HepG2 (cell line): Measurements from ENCODE around the gene LAMA5. TPM values are rescaled to one million over a fixed set of nuclear protein-coding genes. Genes with fewer than 3 reads are reported as not detected.

ENCODE experiments used
- ATAC-seq: fragments of 200-7000 bp; cut with Tn5 transposase; 3 replicates; pipeline ENCODE4 v1.9.1; 2020; ENCODE audit warnings: mild to moderate bottlenecking, moderate library complexity
- BruUV-seq: library from RNA; stranded (reverse); fragments of 400-500 nt; replicated peaks from 2 replicates; lab custom pipeline; 2021; lab: Mats Ljungman, UMichigan
- CTCF ChIA-PET: fragments of 300-600 bp; formaldehyde crosslinking; extraction: SDS; loops from one replicate; lab custom pipeline; 2021; ENCODE audit warnings: low total read pairs, inconsistent platforms, low intra/inter-chr PET ratio; lab: Yijun Ruan, JAX
- POLR2A ChIA-PET: fragments of 350-600 bp; sonication (Branson Sonifier 250); formaldehyde crosslinking; loops from one replicate; lab custom pipeline; 2020; ENCODE audit warnings: antibody characterized with exemption, inconsistent platforms; lab: Yijun Ruan, JAX
- DNase-seq: peaks from one replicate; pipeline ENCODE4 v3.0.0-alpha.2; 2015; ENCODE audit warnings: low spot score
- FAIRE-seq: peaks from 3 replicates; lab custom pipeline; 2011; peaks lifted over from hg19 to GRCh38; lab: Jason Lieb, UNC
- H2AFZ ChIP-seq: one replicate; pipeline ENCODE4 v1.6.1; 2011; ENCODE audit warnings: low read length, inconsistent platforms
- H3K27ac ChIP-seq: fragments of 300-600 bp; 3 replicates; pipeline ENCODE4 v1.8.0; 2011; ENCODE audit warnings: mixed run types, mild to moderate bottlenecking, mixed read lengths, low read length, inconsistent platforms; ENCODE audit not compliant: insufficient read depth; ENCODE audit errors: extremely low read length
- H3K27me3 ChIP-seq, 2 experiments: fragments of 200-600 bp in 1 of 2; 2 replicates in 1 of 2; 3 replicates in 1 of 2; pipeline versions ENCODE4 v1.6.0 to v1.8.0; 2011; ENCODE audit warnings: low read length in 2 of 2, mild to moderate bottlenecking in 2 of 2, moderate library complexity in 2 of 2, inconsistent platforms in 1 of 2; ENCODE audit not compliant: insufficient read depth in 2 of 2, control insufficient read depth in 1 of 2
- H3K36me3 ChIP-seq, 2 experiments: fragments of 200-600 bp in 1 of 2; replicated peaks in 1 of 2; 2 replicates in 1 of 2; 3 replicates in 1 of 2; pipeline versions ENCODE4 v1.5.1 to v1.8.0; 2011; ENCODE audit warnings: low read length in 2 of 2, inconsistent platforms in 1 of 2; ENCODE audit not compliant: insufficient read depth in 2 of 2, control insufficient read depth in 1 of 2
- H3K4me1 ChIP-seq: 2 replicates; pipeline ENCODE4 v1.5.1; 2012; ENCODE audit warnings: low read length, inconsistent platforms; ENCODE audit not compliant: insufficient read depth
- H3K4me2 ChIP-seq: 2 replicates; pipeline ENCODE4 v1.6.0; 2011; ENCODE audit warnings: low read depth, low read length, inconsistent platforms
- H3K4me3 ChIP-seq, 3 experiments: fragments of 200-600 bp in 1 of 3; sonication (generic), shearing (Covaris generic) in 1 of 3; replicated peaks in 1 of 3; 2 replicates each; pipeline ENCODE4 v1.5.1; 2011 to 2016; ENCODE audit warnings: low read length in 3 of 3, inconsistent platforms in 2 of 3, low read depth in 2 of 3, mild to moderate bottlenecking in 2 of 3, control low read depth in 1 of 3, mixed read lengths in 1 of 3; ENCODE audit not compliant: insufficient read depth in 1 of 3
- H3K79me2 ChIP-seq: one replicate; pipeline ENCODE4 v1.6.1; 2011; ENCODE audit warnings: low read length, inconsistent platforms; ENCODE audit not compliant: insufficient read depth
- H3K9ac ChIP-seq: 2 replicates; pipeline ENCODE4 v1.6.0; 2011; ENCODE audit warnings: mild to moderate bottlenecking, low read depth, low read length, inconsistent platforms; ENCODE audit not compliant: insufficient read depth
- H3K9me3 ChIP-seq: 2 replicates; pipeline ENCODE4 v1.5.1; 2012; ENCODE audit warnings: mild to moderate bottlenecking, low read length
- H4K20me1 ChIP-seq: 2 replicates; pipeline ENCODE4 v1.6.0; 2011; ENCODE audit warnings: inconsistent platforms, mild to moderate bottlenecking, low read length, moderate library complexity; ENCODE audit not compliant: insufficient read depth
- AGO2 ChIP-seq: fragments of 200-400 bp; formaldehyde crosslinking; optimal IDR thresholded peaks from 2 replicates; pipeline ENCODE3; 2017; ENCODE audit warnings: mild to moderate bottlenecking, low read depth, low read length, moderate library complexity
- HNF4G ChIP-seq, 2 experiments: sonication (generic) in 1 of 2; formaldehyde crosslinking in 1 of 2; IDR thresholded peaks; 2 replicates each; pipeline versions ENCODE4 v1.4.0 to v1.6.1; 2011 to 2020; ENCODE audit warnings: borderline replicate concordance in 2 of 2, low read depth in 2 of 2, mild to moderate bottlenecking in 2 of 2, low read length in 1 of 2, missing genetic modification reagents in 1 of 2, moderate library complexity in 1 of 2
- HNRNPH1 ChIP-seq: fragments of 200-400 bp; formaldehyde crosslinking; optimal IDR thresholded peaks from 2 replicates; pipeline ENCODE3; 2017; ENCODE audit warnings: mild to moderate bottlenecking, low read depth, low read length
- JDP2 ChIP-seq: sonication (generic); formaldehyde crosslinking; IDR thresholded peaks from 2 replicates; pipeline ENCODE4 v1.8.1; 2022; ENCODE audit warnings: missing genetic modification reagents, borderline replicate concordance
- MTF1 ChIP-seq: sonication (generic); formaldehyde crosslinking; IDR thresholded peaks from 2 replicates; pipeline ENCODE4 v1.5.0; 2020; ENCODE audit warnings: missing genetic modification reagents
- MYNN ChIP-seq: sonication (generic); formaldehyde crosslinking; IDR thresholded peaks from 2 replicates; pipeline ENCODE4 v1.4.0; 2020; ENCODE audit warnings: mild to moderate bottlenecking, low read depth, missing genetic modification reagents
- RBFOX2 ChIP-seq: fragments of 200-400 bp; formaldehyde crosslinking; IDR thresholded peaks from 2 replicates; pipeline ENCODE4 v1.6.1; 2017; ENCODE audit warnings: low read depth, mild to moderate bottlenecking, low read length
- RBM39 ChIP-seq: fragments of 200-400 bp; formaldehyde crosslinking; IDR thresholded peaks from one replicate; pipeline ENCODE4 v1.6.1; 2018; ENCODE audit warnings: antibody characterized with exemption, mild to moderate bottlenecking, low read depth, low read length; ENCODE audit not compliant: poor library complexity, severe bottlenecking
- SOX5 ChIP-seq: IDR thresholded peaks from 2 replicates; pipeline ENCODE4 v1.6.1; 2016; ENCODE audit warnings: borderline replicate concordance
- STAT5B ChIP-seq: sonication (generic); formaldehyde crosslinking; IDR thresholded peaks from 2 replicates; pipeline ENCODE4 v1.4.0; 2020; ENCODE audit warnings: missing genetic modification reagents
- ZKSCAN8 ChIP-seq: IDR thresholded peaks from 2 replicates; pipeline ENCODE4 v1.6.1; 2016; ENCODE audit warnings: borderline replicate concordance, missing genetic modification reagents, missing compliant biosample characterization
- ZNF331 ChIP-seq: sonication (generic); formaldehyde crosslinking; IDR thresholded peaks from 2 replicates; pipeline ENCODE4 v1.4.0; 2020; ENCODE audit warnings: missing genetic modification reagents
- ZNF558 ChIP-seq: sonication (generic); formaldehyde crosslinking; IDR thresholded peaks from 2 replicates; pipeline ENCODE4 v1.9.0; 2022; ENCODE audit warnings: mild to moderate bottlenecking, missing genetic modification reagents, borderline replicate concordance
- ZNF644 ChIP-seq: IDR thresholded peaks from 2 replicates; pipeline ENCODE4 v1.6.1; 2016; ENCODE audit warnings: low read depth
- WGBS: methylation state at CpG from one replicate; pipeline ENCODE4 v1.1.6; 2017; ENCODE audit warnings: low lambda C conversion rate; 5-methylcytosine and 5-hydroxymethylcytosine counted together
- in situ Hi-C: cut with HindIII; loops from 2 replicates; pipeline ENCODE4 v1.10.0; 2017; ENCODE audit warnings: low pct_unique_long_range_greater_than_20kb; ENCODE audit not compliant: extremely low pct_ligation_motif_present
- intact Hi-C: fragments of 100-400 bp; cut with micrococcal nuclease; formaldehyde crosslinking; loops from one replicate; pipeline ENCODE4 v1.10.0; 2022; ENCODE audit not compliant: unreplicated experiment
- polyA plus RNA-seq, 8 experiments: library from polyadenylated mRNA; depleted of rRNA in 3 of 8; stranded (reverse) in 7 of 8; unstranded in 1 of 8; fragments of >200 nt; fragmentation: Illumina TruSeq in 4 of 8; extraction: Trizol in 4 of 8; gene quantifications; 2 replicates each; pipeline versions ENCODE4 v1.2.1 to v1.2.3, GENCODE V29; 2011 to 2016; ENCODE audit warnings: low read depth in 4 of 8, missing spikeins in 1 of 8, mixed read lengths in 1 of 8; ENCODE audit not compliant: insufficient read depth in 1 of 8
- total RNA-seq, 5 experiments: library from RNA; depleted of rRNA; stranded (reverse); fragments of >200 nt; fragmentation: Illumina TruSeq; extraction: Trizol; gene quantifications; 2 replicates each; pipeline ENCODE4 v1.2.3, GENCODE V29; 2016; ENCODE audit warnings: low read depth in 1 of 5
- TF ChIP-seq, protein P1 (sequence below): IDR thresholded peaks from 2 replicates; pipeline ENCODE4 v1.6.1; 2016
- TF ChIP-seq, protein P2 (sequence below): sonication (generic); formaldehyde crosslinking; IDR thresholded peaks from 2 replicates; pipeline ENCODE4 v1.5.0; 2020; ENCODE audit warnings: missing genetic modification reagents
- TF ChIP-seq, protein P3 (sequence below): sonication (generic); formaldehyde crosslinking; IDR thresholded peaks from 2 replicates; pipeline ENCODE4 v1.5.0; 2020; ENCODE audit warnings: mild to moderate bottlenecking, missing genetic modification reagents

Gene LAMA5
- total and polyA plus RNA-seq, 2 of the 13 experiments (the other 11 are each of a cell fraction or from before 2014, with no cell fraction given): 21.0 to 44.7 TPM

DNA sequence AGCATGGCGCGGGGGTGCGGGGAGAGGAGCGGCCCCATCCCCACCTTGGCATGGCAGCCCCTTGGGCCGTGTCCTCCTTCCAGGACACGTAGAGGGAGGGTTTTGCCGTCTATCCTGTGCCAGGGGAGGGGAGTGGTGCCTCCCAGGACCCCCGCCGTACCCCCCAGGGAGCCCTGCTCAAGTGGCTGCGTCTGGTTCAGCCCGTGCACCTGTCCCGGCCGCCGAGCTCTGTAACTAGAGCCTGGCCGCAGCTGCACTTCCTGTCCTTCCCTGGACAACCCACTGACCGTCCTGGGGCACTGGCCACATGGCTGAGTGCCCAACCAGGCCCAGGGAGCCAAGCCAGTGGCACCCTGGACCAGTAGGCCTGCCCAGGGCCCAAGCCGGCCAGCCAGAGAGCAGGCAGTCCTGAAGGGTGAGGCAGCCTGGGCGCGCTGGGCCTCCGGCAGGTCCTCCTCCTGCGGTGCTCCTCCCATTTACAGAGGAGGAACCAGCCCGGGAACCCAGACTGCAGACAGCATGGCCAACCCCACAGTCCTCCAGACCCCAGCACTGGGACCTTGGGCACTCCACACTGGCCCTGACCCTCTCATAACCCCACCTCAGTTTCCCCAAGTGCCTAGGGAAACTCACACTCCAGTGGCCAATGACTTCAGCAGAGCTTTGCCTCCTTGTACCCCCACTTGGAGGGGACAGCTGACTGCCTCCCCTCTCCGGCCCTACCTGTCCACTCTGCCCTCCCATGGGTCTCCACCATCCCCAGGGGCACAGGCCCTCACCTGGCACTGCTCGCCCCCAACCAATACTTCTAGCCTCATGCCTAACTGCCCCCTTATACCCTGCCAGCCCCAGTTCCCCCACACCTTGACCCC lies 8.7 kb downstream of the LAMA5 start (continued):
- peak; percentile 2 for TF ChIP-seq RBM39
- TF ChIP-seq RBFOX2: peak; percentile 60; the same call in 1 of the 2 replicates

DNA sequence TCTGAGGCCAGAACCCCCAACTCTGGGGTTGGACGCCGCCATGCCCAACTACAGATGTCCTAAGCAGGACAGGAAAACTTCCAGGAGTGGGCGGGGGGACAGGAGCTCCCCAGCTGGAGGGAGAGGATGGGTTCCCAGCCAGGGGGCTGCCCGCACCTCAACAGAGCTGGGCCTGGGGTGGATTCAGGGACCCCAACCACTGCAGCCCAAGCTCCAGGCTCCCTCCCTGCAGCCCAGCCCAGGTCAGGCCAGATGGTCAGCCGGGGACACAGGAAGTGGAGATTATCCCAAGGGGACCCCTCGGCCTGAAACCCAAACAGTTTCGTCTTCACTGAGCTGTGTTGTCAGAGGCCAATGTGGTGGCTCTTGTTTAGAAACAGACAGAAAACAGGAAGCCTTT lies 9.4 kb downstream of the LAMA5 start:
- no peak overlapping the region for H3K4me2 ChIP-seq
- no peak overlapping the region for H3K4me3 ChIP-seq
- WGBS: 100% methylated on average over 6 of the region's 7 CpGs
- no peaks in the 10 kb centered on the region for H3K27me3 ChIP-seq
- H3K4me1 ChIP-seq: peaks cover 61% of the 10 kb centered on the region
- DNase-seq (no peak), FAIRE-seq (no peak), ATAC-seq (no peak)
- no peak overlapping the region for H3K9ac ChIP-seq
- peaks cover 23% of the 10 kb centered on the region for H3K79me2 ChIP-seq
- peaks cover 25% of the 10 kb centered on the region; the same call in 1 of the 2 replicates for H4K20me1 ChIP-seq
- H2AFZ ChIP-seq: no peak overlapping the region
- CTCF ChIA-PET: no interaction called here
- intact Hi-C loops (no loop called here), in situ Hi-C loops (no loop called here)
- BruUV-seq: no TSS peak
- H3K9me3 ChIP-seq: no peaks in the 10 kb centered on the region
- H3K27ac ChIP-seq: no peak overlapping the region
- H3K36me3 ChIP-seq: peaks cover 32 to 36% of the 10 kb centered on the region in 2 experiments
- POLR2A ChIA-PET: interaction anchor here (1.7 to 5.1 kb wide), 2 partner anchors 10 to 18 kb away, joined by 4 to 78 read pairs; partner anchors contain the start of gene LAMA5
- TF ChIP-seq HNF4G (IDR thresholded peaks at IDR 0.05; ENCODE audit: borderline replicate concordance, low read depth, low read length) (no peak), HNF4G (CRISPR knock-in tag; IDR thresholded peaks at IDR 0.05; ENCODE audit: borderline replicate concordance, low read depth) (no peak), STAT5B (CRISPR knock-in tag) (no peak), ZNF644 (no peak), MTF1 (CRISPR knock-in tag) (no peak), SOX5 (CRISPR knock-in tag) (no peak), MYNN (CRISPR knock-in tag) (no peak), AGO2 (no peak), HNRNPH1 (no peak), ZNF331 (no peak), ZNF558 (CRISPR knock-in tag) (no peak), JDP2 (CRISPR knock-in tag) (no peak), ZKSCAN8 (CRISPR knock-in tag) (no peak)
- TF ChIP-seq, protein P1, sequence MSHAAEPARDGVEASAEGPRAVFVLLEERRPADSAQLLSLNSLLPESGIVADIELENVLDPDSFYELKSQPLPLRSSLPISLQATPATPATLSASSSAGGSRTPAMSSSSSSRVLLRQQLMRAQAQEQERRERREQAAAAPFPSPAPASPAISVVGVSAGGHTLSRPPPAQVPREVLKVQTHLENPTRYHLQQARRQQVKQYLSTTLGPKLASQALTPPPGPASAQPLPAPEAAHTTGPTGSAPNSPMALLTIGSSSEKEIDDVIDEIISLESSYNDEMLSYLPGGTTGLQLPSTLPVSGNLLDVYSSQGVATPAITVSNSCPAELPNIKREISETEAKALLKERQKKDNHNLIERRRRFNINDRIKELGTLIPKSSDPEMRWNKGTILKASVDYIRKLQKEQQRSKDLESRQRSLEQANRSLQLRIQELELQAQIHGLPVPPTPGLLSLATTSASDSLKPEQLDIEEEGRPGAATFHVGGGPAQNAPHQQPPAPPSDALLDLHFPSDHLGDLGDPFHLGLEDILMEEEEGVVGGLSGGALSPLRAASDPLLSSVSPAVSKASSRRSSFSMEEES (CRISPR knock-in tag): no peak
- TF ChIP-seq, protein P2, sequence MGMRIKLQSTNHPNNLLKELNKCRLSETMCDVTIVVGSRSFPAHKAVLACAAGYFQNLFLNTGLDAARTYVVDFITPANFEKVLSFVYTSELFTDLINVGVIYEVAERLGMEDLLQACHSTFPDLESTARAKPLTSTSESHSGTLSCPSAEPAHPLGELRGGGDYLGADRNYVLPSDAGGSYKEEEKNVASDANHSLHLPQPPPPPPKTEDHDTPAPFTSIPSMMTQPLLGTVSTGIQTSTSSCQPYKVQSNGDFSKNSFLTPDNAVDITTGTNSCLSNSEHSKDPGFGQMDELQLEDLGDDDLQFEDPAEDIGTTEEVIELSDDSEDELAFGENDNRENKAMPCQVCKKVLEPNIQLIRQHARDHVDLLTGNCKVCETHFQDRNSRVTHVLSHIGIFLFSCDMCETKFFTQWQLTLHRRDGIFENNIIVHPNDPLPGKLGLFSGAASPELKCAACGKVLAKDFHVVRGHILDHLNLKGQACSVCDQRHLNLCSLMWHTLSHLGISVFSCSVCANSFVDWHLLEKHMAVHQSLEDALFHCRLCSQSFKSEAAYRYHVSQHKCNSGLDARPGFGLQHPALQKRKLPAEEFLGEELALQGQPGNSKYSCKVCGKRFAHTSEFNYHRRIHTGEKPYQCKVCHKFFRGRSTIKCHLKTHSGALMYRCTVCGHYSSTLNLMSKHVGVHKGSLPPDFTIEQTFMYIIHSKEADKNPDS: no peak
- TF ChIP-seq, protein P3, sequence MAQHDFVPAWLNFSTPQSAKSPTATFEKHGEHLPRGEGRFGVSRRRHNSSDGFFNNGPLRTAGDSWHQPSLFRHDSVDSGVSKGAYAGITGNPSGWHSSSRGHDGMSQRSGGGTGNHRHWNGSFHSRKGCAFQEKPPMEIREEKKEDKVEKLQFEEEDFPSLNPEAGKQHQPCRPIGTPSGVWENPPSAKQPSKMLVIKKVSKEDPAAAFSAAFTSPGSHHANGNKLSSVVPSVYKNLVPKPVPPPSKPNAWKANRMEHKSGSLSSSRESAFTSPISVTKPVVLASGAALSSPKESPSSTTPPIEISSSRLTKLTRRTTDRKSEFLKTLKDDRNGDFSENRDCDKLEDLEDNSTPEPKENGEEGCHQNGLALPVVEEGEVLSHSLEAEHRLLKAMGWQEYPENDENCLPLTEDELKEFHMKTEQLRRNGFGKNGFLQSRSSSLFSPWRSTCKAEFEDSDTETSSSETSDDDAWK: no peak
